ENCODE measurements around the gene CFAP43.

CFAP43 gene

GRCh38 chr10:104273899-104274575 is 41.9 kb upstream of the CFAP43 start:
- H3K4me3 ChIP-seq (replicated peaks; ENCODE audit: low read depth, low read length): no peak overlapping the region
- peak; percentile 46 for DNase-seq (ENCODE audit: low read depth)
- TF ChIP-seq CTCF (IDR thresholded peaks at IDR 0.05; ENCODE audit: low read length, missing control alignments): no peak

- H3K4me3 ChIP-seq (replicated peaks; ENCODE audit: low read depth, low read length): no peak overlapping the region
- DNase-seq (ENCODE audit: low read depth): no peak
Measured at GRCh38 chr10:104273286-104273685, 41.1 kb upstream of the CFAP43 start.

GRCh38 chr10:104268713-104269645 is 36.8 kb upstream of the CFAP43 start, which contains the start of gene GSTO2:
GSTO2 (plus strand) TSS chr10:104269184; CDS start chr10:104274916, 5,732 bp downstream.
- no peak for TF ChIP-seq CTCF (IDR thresholded peaks at IDR 0.05; ENCODE audit: low read length, missing control alignments)
- peak within 1 kb of the TSS; percentile 69 for H3K4me3 ChIP-seq (replicated peaks; ENCODE audit: low read depth, low read length)
- DNase-seq (ENCODE audit: low read depth): peak; percentile 97

More at GRCh38 chr10:104273286-104273685, 41.1 kb upstream of the CFAP43 start:
- no peak for TF ChIP-seq CTCF (IDR thresholded peaks at IDR 0.05; ENCODE audit: low read length, missing control alignments)

- no peak for DNase-seq (ENCODE audit: low read depth)
- no peak for TF ChIP-seq CTCF (IDR thresholded peaks at IDR 0.05; ENCODE audit: low read length, missing control alignments)
- peak overlapping the region; percentile 69 for H3K4me3 ChIP-seq (replicated peaks; ENCODE audit: low read depth, low read length)
Measured at GRCh38 chr10:104268405-104268712, 36.2 kb upstream of the CFAP43 start.

- no peak for DNase-seq (ENCODE audit: low read depth)
- TF ChIP-seq CTCF (IDR thresholded peaks at IDR 0.05; ENCODE audit: low read length, missing control alignments): no peak
- peak overlapping the region; percentile 69 for H3K4me3 ChIP-seq (replicated peaks; ENCODE audit: low read depth, low read length)
Measured at GRCh38 chr10:104267721-104268404, 35.7 kb upstream of the CFAP43 start.

GRCh38 chr10:104264783-104265182 is 32.6 kb upstream of the CFAP43 start:
- no peak for DNase-seq (ENCODE audit: low read depth)
- TF ChIP-seq CTCF (IDR thresholded peaks at IDR 0.05; ENCODE audit: low read length, missing control alignments): no peak
- no peak overlapping the region for H3K4me3 ChIP-seq (replicated peaks; ENCODE audit: low read depth, low read length)

Data from fibroblast of pulmonary artery (primary cell).